OCI-LY1 (cell line): ENCODE measurements around the gene KAT6B.

Source experiments
- H2AFZ ChIP-seq: fragments of 200-600 bp; sonication (generic), shearing (Covaris generic); 2 replicates; pipeline ENCODE4 v1.6.0; 2014; ENCODE audit warnings: antibody characterized with exemption, mild to moderate bottlenecking, low read length
- H3F3A ChIP-seq: fragments of 200-600 bp; sonication (generic), shearing (Covaris generic); 2 replicates; pipeline ENCODE4 v1.6.0; 2014; ENCODE audit warnings: mild to moderate bottlenecking, antibody characterized with exemption, low read length, moderate library complexity; ENCODE audit not compliant: insufficient read depth
- H3K27ac ChIP-seq: fragments of 200-600 bp; sonication (generic); 2 replicates; pipeline ENCODE4 v1.5.1; 2014; ENCODE audit warnings: low read length, mixed run types, mild to moderate bottlenecking, low read depth; ENCODE audit not compliant: poor library complexity, severe bottlenecking
- H3K27me3 ChIP-seq: fragments of 200-600 bp; sonication (generic); 2 replicates; pipeline ENCODE4 v1.6.0; 2014; ENCODE audit warnings: antibody characterized with exemption, mild to moderate bottlenecking, low read length, moderate library complexity; ENCODE audit not compliant: insufficient read depth
- H3K36me3 ChIP-seq: fragments of 200-600 bp; sonication (generic); 2 replicates; pipeline ENCODE4 v1.6.1; 2014; ENCODE audit warnings: mild to moderate bottlenecking, antibody characterized with exemption, low read length, moderate library complexity, mixed read lengths; ENCODE audit not compliant: insufficient read depth
- H3K4me1 ChIP-seq: fragments of 200-600 bp; sonication (generic); 2 replicates; pipeline ENCODE4 v1.5.1; 2014; ENCODE audit warnings: mild to moderate bottlenecking, low read length, moderate library complexity; ENCODE audit not compliant: insufficient read depth, severe bottlenecking
- H3K4me2 ChIP-seq: fragments of 200-600 bp; sonication (generic), shearing (Covaris generic); 2 replicates; pipeline ENCODE4 v1.6.1; 2014; ENCODE audit warnings: low read length
- H3K4me3 ChIP-seq: fragments of 200-600 bp; sonication (generic); 2 replicates; pipeline ENCODE4 v1.5.1; 2014; ENCODE audit warnings: low read length, low read depth, mild to moderate bottlenecking, mixed read lengths; ENCODE audit not compliant: poor library complexity, severe bottlenecking
- H3K79me2 ChIP-seq: fragments of 200-600 bp; shearing (Covaris generic); 2 replicates; pipeline ENCODE4 v1.6.1; 2016; ENCODE audit warnings: mixed run types, low read length, mixed read lengths; ENCODE audit not compliant: insufficient read depth
- H3K9ac ChIP-seq: fragments of 200-600 bp; sonication (generic), shearing (Covaris generic); 2 replicates; pipeline ENCODE4 v1.6.1; 2014; ENCODE audit warnings: mild to moderate bottlenecking, low read length, mixed read lengths
- H3K9me2 ChIP-seq: fragments of 200-600 bp; sonication (generic), shearing (Covaris generic); 2 replicates; pipeline ENCODE4 v1.6.1; 2014; ENCODE audit warnings: low read depth, mild to moderate bottlenecking, low read length, mixed read lengths
- H3K9me3 ChIP-seq: fragments of 200-600 bp; shearing (Covaris generic); 2 replicates; pipeline ENCODE4 v1.6.1; 2014; ENCODE audit warnings: low read length, mixed read lengths
- H4K20me1 ChIP-seq: fragments of 200-600 bp; sonication (generic), shearing (Covaris generic); 2 replicates; pipeline ENCODE4 v1.6.0; 2016; ENCODE audit warnings: mild to moderate bottlenecking, low read length; ENCODE audit not compliant: insufficient read depth
- CTCF ChIP-seq: fragments of 200-600 bp; sonication (generic), shearing (Covaris generic); IDR thresholded peaks from 2 replicates; pipeline ENCODE4 v1.5.1; 2017; ENCODE audit warnings: mild to moderate bottlenecking, antibody characterized with exemption, low read length, moderate library complexity, mixed read lengths
- EZH2 ChIP-seq: fragments of 200-600 bp; sonication (generic), shearing (Covaris generic); IDR thresholded peaks from 2 replicates; pipeline ENCODE4 v1.8.0; 2017; ENCODE audit warnings: borderline replicate concordance, mixed run types, mild to moderate bottlenecking, antibody characterized with exemption, low read length, moderate library complexity, mixed read lengths

Gene KAT6B

DNA sequence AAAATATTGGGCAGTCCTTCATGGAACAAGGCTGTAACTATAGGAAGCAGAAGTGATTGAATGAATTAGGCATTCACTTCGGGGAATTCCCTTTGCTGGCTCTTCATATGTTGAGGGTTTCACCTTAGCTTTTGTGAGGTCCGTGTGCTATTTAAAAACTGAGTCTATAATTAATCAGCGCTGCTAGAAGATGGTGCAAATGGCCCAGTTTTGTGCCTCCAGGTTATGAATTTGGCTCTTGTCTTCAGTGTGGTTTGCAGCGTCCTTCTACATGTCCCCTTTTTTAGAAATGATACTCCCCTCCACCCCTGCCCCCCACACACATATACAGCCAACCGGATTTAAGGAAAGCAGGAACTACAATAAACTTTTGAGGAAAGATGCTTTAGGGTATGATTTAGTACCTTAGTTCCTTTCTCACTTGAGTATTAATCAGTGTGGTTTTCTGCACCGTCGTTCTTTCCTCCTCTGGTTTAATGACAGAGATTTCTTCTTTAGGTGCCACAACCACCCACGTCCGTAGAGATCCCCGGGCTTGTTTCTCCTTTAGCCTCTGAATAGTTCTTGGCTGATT is 174.4 kb downstream of the KAT6B start:
- H3K27ac ChIP-seq = no peak overlapping the region
- H3K36me3 ChIP-seq = peaks cover 35% of the 10 kb centered on the region
- H3K4me1 ChIP-seq = peaks cover 10% of the 10 kb centered on the region
- no peaks in the 10 kb centered on the region for H3K9me3 ChIP-seq
- TF ChIP-seq EZH2 (no peak), CTCF (no peak)
- H3K9me2 ChIP-seq = no peaks in the 10 kb centered on the region
- H4K20me1 ChIP-seq = no peaks in the 10 kb centered on the region
- no peaks in the 10 kb centered on the region for H3K79me2 ChIP-seq
- no peaks in the 10 kb centered on the region for H3F3A ChIP-seq
- H3K4me2 ChIP-seq = no peak overlapping the region
- H3K27me3 ChIP-seq = no peaks in the 10 kb centered on the region
- no peak overlapping the region for H3K9ac ChIP-seq
- H3K4me3 ChIP-seq = no peak overlapping the region
- H2AFZ ChIP-seq = no peak overlapping the region

DNA sequence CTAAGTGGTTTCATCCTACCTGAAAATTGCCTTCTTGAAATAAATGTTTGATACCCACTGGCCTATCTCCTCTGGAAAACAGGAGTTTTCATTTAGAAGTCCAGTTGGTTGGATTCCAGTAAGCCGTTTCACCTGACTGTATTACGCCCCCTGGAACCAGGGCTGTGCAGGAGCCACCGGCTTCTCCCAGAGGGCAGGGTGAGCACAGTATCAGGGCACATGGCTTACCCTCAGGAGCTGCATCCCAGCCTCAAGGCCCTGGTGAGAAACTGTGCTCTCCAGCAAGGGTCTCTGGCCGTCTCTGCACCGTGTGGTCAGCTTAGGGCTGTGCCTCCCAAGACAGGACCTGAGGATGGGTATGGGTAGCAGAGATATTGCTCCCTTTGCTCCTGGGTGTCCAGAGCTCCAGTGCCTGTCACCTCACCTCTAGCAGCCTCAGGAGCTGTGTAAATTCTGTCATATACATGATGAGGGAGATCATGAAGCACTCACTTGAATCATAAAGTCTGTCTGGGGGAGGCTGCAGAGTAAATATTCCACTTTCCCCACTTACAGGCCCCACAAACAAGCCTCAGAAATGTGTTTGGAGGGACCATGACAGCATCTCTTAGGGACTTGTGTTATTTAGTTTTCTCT is 175.4 kb downstream of the KAT6B start:
- TF ChIP-seq CTCF (no peak), EZH2 (no peak)
- no peaks in the 10 kb centered on the region for H4K20me1 ChIP-seq
- H3K36me3 ChIP-seq = peaks cover 30% of the 10 kb centered on the region
- no peaks in the 10 kb centered on the region for H3K9me3 ChIP-seq
- H3K27me3 ChIP-seq = no peaks in the 10 kb centered on the region
- no peaks in the 10 kb centered on the region for H3K79me2 ChIP-seq
- H3K4me2 ChIP-seq = no peak overlapping the region
- H3K4me3 ChIP-seq = no peak overlapping the region
- H3K9me2 ChIP-seq = no peaks in the 10 kb centered on the region
- no peak overlapping the region for H2AFZ ChIP-seq
- H3K9ac ChIP-seq = no peak overlapping the region
- no peak overlapping the region for H3K27ac ChIP-seq
- H3K4me1 ChIP-seq = peaks cover 10% of the 10 kb centered on the region
- H3F3A ChIP-seq = no peaks in the 10 kb centered on the region

DNA sequence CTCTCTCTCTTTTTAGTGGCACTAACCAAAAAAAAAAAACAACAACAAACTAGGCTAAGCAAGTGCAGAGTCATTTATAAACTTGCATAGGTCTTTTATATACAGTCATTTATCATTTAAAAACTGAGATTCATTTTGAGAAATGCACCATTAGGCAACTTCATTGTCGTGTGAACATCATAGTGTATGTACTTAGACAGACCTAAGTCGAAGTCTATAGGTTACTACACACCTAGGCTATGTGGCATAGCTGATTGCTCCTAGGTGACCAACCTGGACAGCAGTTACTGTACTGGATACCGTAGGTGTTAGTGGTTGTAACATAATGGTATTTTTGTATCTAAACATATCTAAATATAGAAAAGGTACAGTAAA is 175.9 kb downstream of the KAT6B start:
- Histone ChIP-seq H3K9me3 (no peaks in the 10 kb centered on the region), H3K4me2 (no peak overlapping the region), H3K27me3 (no peaks in the 10 kb centered on the region), H3K9me2 (no peaks in the 10 kb centered on the region), H3K79me2 (no peaks in the 10 kb centered on the region), H3K27ac (no peak overlapping the region), H3K4me3 (no peak overlapping the region), H3F3A (no peaks in the 10 kb centered on the region), H3K36me3 (peaks cover 26% of the 10 kb centered on the region), H3K4me1 (peaks cover 10% of the 10 kb centered on the region), H2AFZ (no peak overlapping the region), H4K20me1 (no peaks in the 10 kb centered on the region), H3K9ac (no peak overlapping the region)
- TF ChIP-seq CTCF (no peak), EZH2 (no peak)
